Stromal cell of bone marrow (primary cell): ENCODE measurements around the gene ADAM15.

Source experiments
- DNase-seq: peaks from one replicate; pipeline ENCODE4 v3.0.0-alpha.2; 2012; ENCODE audit warnings: low read depth

The ADAM15 gene

GRCh38 chr1:155051777-155052398 lies 772 bp downstream of the ADAM15 start:
- DNase-seq = no peak

DNA sequence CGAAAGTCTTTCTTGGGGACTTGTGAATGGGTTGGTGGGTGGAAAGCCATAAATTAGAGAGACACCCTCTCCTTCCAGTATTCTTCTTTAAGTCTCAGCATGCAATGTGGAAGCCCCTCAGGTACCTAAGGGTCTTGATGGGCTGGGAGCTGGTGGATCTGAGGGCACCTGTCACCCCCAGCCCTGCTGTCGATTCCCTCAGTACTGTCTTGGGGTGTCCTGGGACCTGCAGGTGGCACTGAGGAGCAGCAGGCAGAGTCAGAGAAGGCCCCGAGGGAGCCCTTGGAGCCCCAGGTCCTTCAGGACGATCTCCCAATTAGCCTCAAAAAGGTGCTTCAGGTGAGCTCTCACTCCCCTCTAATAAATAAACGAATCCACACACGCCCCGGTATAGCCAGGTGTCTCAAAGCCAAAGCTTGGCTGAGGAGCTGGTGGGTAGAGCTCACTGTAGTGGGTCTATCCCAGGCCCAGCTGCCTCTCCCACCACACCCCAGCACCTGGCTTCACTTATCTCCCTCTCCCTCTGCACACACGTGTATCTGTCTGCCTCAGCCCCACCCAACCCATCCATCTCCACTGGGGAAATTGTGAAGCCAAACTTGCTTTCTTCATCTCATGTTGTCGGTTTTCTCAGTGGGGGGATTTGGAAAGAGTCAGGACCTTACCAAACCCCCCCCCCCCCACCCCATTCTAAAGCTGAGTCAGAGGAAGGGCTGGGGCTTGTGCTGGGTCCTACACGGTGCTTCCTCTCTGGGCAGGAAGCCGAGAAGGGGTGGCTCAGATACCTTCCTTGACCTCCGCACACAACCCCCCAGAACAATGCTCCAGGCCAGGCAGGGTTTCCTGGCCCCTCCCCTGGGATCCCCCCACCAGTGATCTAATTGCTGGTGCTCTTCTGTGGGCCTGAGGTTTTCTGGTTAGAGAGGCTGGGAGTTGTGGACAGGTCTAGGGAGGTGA lies 1.6 kb downstream of the ADAM15 start:
- no peak for DNase-seq

GRCh38 chr1:155053531-155054105 lies 2.5 kb downstream of the ADAM15 start:
- no peak for DNase-seq

DNA sequence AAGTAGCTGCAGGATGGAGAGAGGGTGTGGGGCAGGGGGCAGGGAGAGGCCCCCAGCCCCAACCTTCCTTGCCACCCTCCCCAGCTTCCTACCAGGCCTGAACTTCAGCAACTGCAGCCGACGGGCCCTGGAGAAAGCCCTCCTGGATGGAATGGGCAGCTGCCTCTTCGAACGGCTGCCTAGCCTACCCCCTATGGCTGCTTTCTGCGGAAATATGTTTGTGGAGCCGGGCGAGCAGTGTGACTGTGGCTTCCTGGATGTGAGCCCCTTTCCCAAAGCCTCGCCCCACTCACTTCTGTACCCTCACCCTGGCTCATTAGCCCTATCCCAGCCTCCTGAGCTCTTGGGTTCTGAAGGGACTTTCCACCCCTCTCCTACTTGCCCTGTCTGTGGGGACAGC lies 6.0 kb downstream of the ADAM15 start:
- DNase-seq = no peak

DNA sequence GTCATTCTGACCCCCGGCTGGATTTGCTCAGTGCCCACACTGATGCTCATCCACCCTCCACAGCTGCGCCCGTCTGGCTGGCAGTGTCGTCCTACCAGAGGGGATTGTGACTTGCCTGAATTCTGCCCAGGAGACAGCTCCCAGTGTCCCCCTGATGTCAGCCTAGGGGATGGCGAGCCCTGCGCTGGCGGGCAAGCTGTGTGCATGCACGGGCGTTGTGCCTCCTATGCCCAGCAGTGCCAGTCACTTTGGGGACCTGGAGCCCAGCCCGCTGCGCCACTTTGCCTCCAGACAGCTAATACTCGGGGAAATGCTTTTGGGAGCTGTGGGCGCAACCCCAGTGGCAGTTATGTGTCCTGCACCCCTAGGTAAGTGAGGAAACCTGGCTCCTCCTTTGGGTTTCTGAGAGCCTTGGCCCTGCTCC lies 6.7 kb downstream of the ADAM15 start:
- no peak for DNase-seq

DNA sequence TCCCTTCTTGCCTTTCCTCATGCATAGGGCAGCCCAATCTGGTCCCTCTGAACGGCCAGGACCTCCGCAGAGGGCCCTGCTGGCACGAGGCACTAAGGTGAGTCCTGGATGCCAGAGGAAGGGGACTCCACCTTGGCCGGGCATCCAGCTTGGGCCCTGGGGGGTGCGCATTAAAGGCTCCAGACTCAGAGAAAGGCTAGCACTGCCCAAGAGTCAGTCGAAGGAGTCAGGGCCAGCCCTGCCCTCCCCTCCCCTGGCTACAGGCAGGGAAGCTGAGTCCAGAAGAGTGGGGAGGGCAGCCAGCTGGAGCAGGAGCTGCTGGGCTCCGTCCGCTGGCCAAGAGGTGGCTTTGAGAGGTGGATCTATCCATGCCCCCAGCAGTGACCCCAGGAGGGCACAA lies 9.6 kb downstream of the ADAM15 start:
- DNase-seq = no peak

DNA sequence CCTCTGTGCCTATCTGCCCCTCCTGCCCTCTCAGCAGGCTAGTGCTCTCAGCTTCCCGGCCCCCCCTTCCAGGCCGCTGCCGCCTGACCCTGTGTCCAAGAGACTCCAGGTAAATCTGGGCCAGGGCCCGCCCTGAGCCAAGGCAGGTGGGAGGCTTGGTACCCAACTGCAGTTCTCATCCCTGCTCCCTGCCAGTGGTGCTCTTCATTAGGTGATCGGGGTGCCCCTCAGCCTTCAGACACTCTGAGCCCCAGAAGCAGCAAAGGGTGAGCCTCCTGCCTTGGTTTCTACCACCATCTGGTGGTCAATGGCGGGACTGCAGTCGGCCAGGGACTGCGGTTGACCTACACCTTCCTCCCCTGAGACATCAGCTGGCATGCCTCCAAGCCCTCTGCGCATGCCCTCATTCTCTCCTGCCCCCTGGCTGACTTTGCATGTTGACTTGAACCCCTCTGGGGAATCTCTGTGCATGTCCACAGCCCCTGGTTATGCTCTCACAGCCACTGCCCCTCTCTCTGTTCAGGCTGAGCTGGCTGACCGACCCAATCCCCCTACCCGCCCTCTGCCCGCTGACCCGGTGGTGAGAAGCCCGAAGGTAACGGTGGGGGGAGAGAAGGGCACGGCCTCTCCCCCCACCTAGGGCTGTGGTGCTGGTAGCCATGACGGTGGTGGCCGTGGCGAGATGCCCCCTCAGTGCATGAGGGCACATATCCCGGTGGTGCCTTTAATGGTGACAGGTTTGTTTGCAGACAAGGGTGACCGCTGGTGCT lies 10.4 kb downstream of the ADAM15 start:
- peak; percentile 40 for DNase-seq

- DNase-seq = no peak
Measured at GRCh38 chr1:155062151-155062686, 11.1 kb downstream of the ADAM15 start.

- DNase-seq = no peak
Measured at GRCh38 chr1:155062702-155063411, 11.7 kb downstream of the ADAM15 start.

- peak; percentile 58 for DNase-seq
Measured at GRCh38 chr1:155063550-155064110, 12.5 kb downstream of the ADAM15 start, which contains the start of gene EFNA4. Gene EFNA4, plus strand, starts transcription at chr1:155063740. Its CDS starts 84 bp downstream, at chr1:155063824.

GRCh38 chr1:155064111-155064831 lies 13.2 kb downstream of the ADAM15 start:
- DNase-seq = no peak

DNA sequence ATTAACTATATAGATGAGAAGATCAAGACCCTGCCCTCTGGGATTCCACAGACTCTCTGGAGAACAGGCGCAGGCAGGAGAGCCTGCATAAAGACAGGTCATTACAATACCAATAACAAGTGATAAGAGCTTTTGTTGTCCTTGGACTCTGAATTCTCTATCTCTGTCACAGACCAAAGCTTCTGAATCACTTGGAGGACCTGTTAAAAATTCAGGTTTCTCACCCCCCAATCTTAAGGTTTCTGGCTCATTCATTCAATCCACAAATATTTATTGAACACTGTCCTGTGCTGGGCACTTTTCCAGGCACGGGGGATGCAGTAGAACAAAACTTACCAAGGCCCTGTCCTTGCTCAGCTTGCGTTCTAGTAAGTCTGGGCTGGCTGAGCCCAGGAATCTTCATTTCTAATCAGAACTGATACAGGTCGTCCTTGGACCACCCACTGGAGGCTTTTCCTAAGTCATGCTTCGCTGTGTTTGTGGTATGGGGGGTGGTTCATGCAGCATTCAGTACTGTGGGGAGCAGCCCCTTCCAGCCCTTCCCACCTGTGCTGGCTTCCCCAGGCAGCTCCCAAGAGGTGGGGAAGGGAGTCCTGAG lies 13.8 kb downstream of the ADAM15 start:
- no peak for DNase-seq

GRCh38 chr1:155066777-155067176 lies 15.7 kb downstream of the ADAM15 start:
- DNase-seq = no peak

- no peak for DNase-seq
Measured at GRCh38 chr1:155068599-155068998, 17.5 kb downstream of the ADAM15 start.

GRCh38 chr1:155069551-155070157 lies 18.5 kb downstream of the ADAM15 start:
- no peak for DNase-seq

DNA sequence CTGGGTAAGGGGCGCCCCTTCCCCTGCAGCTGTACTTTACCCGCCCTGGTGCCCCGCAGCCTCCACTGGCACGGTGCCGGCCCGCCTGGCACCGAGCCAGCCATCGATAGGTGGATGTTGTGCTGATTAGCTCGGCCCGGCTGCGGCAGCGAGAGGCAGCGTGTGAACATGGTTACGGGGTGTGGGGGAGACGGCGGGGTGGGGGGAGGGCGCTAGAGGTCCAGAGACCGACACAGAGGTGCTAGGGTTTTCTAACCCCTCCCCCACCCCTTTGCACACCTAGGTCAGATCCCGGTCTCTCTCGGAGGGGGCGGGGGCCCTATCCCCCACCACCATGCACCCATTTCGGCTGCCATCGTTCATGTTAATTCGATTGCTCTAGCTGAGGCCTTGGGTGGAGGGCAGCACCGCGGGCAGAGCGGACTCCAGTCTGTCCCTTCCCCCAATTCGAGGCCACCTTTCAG lies 19.1 kb downstream of the ADAM15 start:
- no peak for DNase-seq

- peak; percentile 47 for DNase-seq
Measured at GRCh38 chr1:155070721-155071569, 19.8 kb downstream of the ADAM15 start.

- DNase-seq = no peak
Measured at GRCh38 chr1:155071701-155072100, 20.6 kb downstream of the ADAM15 start.
